Vagina (tissue), 2 donors: ENCODE data around the gene GAS7. TPM values are rescaled to one million over a fixed set of nuclear protein-coding genes. Genes with fewer than 3 reads are reported as not detected.

Experiments used
- DNase-seq, 2 donors: peaks; one replicate each; pipeline ENCODE4 v3.0.0-alpha.2; 2017; ENCODE audit errors: extremely low spot score in 2 of 2
- H3K27ac ChIP-seq: fragments of 200-600 bp; sonication (generic); one replicate; pipeline ENCODE4 v1.5.1; 2019
- H3K27me3 ChIP-seq: fragments of 200-600 bp; sonication (generic); one replicate; pipeline ENCODE4 v1.5.1; 2019
- H3K36me3 ChIP-seq, 2 donors: fragments of 200-600 bp; sonication (generic); one replicate each; pipeline ENCODE4 v1.5.1; 2017 to 2019
- H3K4me1 ChIP-seq: fragments of 200-600 bp; sonication (generic); one replicate; pipeline ENCODE4 v1.5.1; 2019
- H3K4me3 ChIP-seq, 2 donors: fragments of 200-600 bp; sonication (generic); 1 replicate in 1 of 2; 2 replicates in 1 of 2; pipeline ENCODE4 v1.5.1; 2016 to 2019
- H3K9me3 ChIP-seq: fragments of 200-600 bp; sonication (generic); one replicate; pipeline ENCODE4 v1.5.1; 2019
- POLR2A ChIP-seq, 2 donors: fragments of 450-650 bp; IDR thresholded peaks; one replicate each; pipeline ENCODE4 v1.6.1; 2017; ENCODE audit warnings: antibody characterized with exemption in 2 of 2, mild to moderate bottlenecking in 2 of 2, moderate library complexity in 2 of 2
- POLR2AphosphoS5 ChIP-seq, 2 donors: sonication (generic); formaldehyde crosslinking; IDR thresholded peaks; one replicate each; pipeline ENCODE4 v1.9.0; 2017; ENCODE audit warnings: antibody characterized with exemption in 2 of 2, mild to moderate bottlenecking in 2 of 2, low read depth in 1 of 2; ENCODE audit not compliant: insufficient read depth in 1 of 2
- intact Hi-C: fragments of 100-400 bp; cut with DNase I; formaldehyde crosslinking; loops from one replicate; pipeline ENCODE4 v1.15.1; 2023
- total RNA-seq: library from RNA; depleted of rRNA; stranded (reverse); fragments of >200 nt; gene quantifications from one replicate; pipeline ENCODE4 v1.2.3, GENCODE V29; 2016
- TF ChIP-seq, protein P1 (sequence below), 3 experiments: fragments of 450-650 bp in 2 of 3; fragments of 200-600 bp in 1 of 3; sonication (generic) in 1 of 3; IDR thresholded peaks; one replicate each; pipeline ENCODE4 v1.5.1; 2017 to 2019; ENCODE audit warnings: antibody characterized with exemption in 3 of 3, mild to moderate bottlenecking in 2 of 3, moderate library complexity in 2 of 3

The GAS7 gene
- total RNA-seq, 1 donor from 2014 or later, result 47.1 TPM

DNA sequence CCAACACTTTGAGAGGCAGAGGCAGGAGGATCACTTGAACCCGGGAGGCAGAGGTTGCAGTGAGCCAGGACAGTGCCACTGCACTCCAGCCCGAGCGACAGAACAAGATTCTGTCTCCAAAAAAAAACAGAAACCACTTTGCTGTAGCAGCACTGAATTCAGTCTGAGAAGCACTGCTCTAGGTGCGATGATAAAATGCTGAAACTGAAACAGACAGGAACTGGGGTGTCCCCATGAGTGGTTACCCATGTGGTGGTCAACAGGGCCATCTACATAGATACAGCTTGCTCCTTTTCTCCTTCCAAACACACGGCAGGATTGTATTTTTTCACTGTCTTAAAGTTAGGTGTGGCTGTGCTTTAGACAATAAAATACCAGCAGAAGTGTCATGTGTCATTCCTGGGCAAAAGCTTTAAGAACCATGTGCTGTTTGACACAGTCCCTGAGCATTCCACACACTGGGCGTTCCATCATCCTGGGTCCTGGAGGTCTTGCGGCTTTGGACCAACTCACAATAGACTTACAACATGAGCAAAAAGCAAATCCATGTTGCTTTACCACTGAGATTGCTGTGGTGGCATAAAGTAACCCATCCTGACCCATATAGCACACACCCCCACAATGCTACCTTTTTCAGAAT, 11.5 kb downstream of the GAS7 start:
- Histone ChIP-seq H3K27me3 (no peaks in the 10 kb centered on the region), H3K9me3 (no peaks in the 10 kb centered on the region), H3K36me3 (no peaks in the 10 kb centered on the region), H3K27ac (no peak overlapping the region), H3K4me1 (peaks cover 17% of the 10 kb centered on the region), H3K4me3 (no peak overlapping the region)
- TF ChIP-seq POLR2AphosphoS5 (IDR thresholded peaks at IDR 0.05; ENCODE audit: insufficient read depth in 1 of 2, low read depth in 1 of 2) (no peak), POLR2A (IDR thresholded peaks at IDR 0.05) (no peak)
- TF ChIP-seq, protein P1, sequence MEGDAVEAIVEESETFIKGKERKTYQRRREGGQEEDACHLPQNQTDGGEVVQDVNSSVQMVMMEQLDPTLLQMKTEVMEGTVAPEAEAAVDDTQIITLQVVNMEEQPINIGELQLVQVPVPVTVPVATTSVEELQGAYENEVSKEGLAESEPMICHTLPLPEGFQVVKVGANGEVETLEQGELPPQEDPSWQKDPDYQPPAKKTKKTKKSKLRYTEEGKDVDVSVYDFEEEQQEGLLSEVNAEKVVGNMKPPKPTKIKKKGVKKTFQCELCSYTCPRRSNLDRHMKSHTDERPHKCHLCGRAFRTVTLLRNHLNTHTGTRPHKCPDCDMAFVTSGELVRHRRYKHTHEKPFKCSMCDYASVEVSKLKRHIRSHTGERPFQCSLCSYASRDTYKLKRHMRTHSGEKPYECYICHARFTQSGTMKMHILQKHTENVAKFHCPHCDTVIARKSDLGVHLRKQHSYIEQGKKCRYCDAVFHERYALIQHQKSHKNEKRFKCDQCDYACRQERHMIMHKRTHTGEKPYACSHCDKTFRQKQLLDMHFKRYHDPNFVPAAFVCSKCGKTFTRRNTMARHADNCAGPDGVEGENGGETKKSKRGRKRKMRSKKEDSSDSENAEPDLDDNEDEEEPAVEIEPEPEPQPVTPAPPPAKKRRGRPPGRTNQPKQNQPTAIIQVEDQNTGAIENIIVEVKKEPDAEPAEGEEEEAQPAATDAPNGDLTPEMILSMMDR (IDR thresholded peaks at IDR 0.05), result no peak
- no peak for DNase-seq
- intact Hi-C loops, result no loop called here

DNA sequence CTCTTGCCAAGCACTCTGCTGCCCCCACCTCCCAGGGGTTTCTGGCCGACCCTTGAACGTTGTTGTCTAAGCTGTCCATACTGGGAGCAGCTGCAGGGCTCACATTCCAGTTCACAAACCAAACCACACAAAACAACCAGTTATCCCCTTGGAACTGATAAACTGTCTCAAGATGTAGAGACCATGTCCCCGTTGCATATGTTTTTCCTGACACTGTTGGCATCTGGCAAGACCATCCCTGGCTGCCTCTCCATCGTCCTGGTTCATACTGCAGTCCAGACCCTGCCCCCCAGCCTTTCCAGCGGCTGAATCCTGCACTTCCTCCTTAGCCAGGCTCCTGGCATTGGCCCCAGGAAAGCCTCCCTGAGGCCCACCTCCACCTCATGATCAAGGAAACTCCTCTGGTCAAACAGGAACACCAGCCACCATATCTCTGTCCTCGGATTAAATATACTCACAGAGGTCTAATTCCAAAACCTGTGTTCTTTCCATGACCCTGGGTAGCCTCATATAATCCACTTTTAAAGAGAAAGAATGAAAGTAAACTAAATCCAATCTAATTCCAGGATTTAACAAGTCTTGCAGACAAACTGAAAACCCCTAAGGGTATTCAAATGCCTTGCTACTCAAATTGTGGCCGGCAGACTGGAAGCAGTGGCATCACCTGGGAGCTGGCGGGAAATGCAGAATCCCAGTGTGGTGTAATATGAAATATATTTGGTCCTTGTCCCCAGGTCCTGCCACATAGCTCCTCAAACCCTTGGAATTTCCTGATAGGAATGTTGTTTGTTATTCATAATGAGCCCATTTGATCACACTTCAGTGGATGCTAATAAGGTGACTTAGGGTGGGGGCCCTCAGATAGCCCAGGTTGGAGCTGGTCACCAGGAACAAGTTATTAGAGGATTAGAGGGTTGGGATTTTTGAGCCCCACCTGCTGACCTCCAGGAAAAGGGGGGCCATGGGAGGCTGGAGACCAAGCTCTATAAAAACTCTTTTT, 14.2 kb downstream of the GAS7 start:
- no peak overlapping the region for H3K4me3 ChIP-seq
- intact Hi-C loops, result no loop called here

DNA sequence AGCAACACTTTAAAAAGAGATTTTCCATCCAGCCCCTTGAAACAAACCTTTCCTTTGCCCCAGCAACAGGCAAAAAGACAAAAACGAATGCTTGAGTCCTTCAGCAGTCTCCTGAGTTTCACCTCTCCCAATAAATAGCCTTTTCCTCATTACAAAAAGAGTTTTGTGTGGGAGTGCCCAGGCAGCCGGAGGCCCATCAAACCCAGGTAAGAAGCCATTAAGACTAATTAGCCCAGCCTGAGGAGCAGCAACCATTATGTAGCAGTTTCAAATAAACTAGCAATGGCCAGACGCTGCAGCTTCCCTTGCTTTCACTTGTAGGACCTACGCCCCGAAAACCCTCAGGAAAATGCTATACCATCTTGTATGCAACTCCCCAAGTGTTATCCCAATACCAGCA, 15.6 kb downstream of the GAS7 start:
- H3K27me3 ChIP-seq, result no peaks in the 10 kb centered on the region
- DNase-seq, result no peak
- TF ChIP-seq POLR2A (IDR thresholded peaks at IDR 0.05), result no peak
- TF ChIP-seq, protein P1 (IDR thresholded peaks at IDR 0.05), result no peak
- TF ChIP-seq POLR2AphosphoS5 (IDR thresholded peaks at IDR 0.05; ENCODE audit: insufficient read depth in 1 of 2, low read depth in 1 of 2), result no peak
- H3K9me3 ChIP-seq, result no peaks in the 10 kb centered on the region
- H3K4me1 ChIP-seq, result peaks cover 24% of the 10 kb centered on the region
- no peak overlapping the region for H3K4me3 ChIP-seq
- H3K27ac ChIP-seq, result no peak overlapping the region
- intact Hi-C loops, result no loop called here
- no peaks in the 10 kb centered on the region for H3K36me3 ChIP-seq

More for the DNA sequence above, 14.2 kb downstream of the GAS7 start:
- no peaks in the 10 kb centered on the region for H3K36me3 ChIP-seq
- H3K9me3 ChIP-seq, result no peaks in the 10 kb centered on the region
- DNase-seq, result no peak
- peaks cover 19% of the 10 kb centered on the region for H3K4me1 ChIP-seq
- TF ChIP-seq POLR2A (IDR thresholded peaks at IDR 0.05) (no peak), POLR2AphosphoS5 (IDR thresholded peaks at IDR 0.05; ENCODE audit: insufficient read depth in 1 of 2, low read depth in 1 of 2) (no peak)
- TF ChIP-seq, protein P1 (IDR thresholded peaks at IDR 0.05), result no peak
- no peak overlapping the region for H3K27ac ChIP-seq
- H3K27me3 ChIP-seq, result no peaks in the 10 kb centered on the region

DNA sequence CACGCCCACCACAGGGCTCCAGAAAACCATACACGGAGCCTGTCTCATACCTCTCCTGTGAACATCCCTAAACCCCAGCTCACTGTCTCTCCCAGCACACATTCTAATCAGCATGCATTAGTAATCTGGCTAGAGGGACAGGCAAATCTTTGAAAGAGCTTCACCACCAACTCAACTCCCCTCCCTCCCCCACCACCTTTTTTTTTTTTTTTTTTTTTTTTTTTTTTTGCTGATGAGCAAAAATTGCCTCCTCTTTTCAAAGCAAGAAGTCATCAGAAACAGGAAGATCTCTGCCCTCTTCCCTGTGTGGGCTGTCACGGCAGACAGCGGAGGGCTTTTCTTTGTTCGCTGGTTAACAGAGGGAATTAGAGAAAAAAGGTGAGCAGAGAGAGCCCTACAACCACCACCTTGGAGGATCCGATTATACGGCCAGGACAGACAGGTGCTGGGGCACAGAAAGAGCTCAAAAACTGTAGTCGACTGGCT, 19.9 kb downstream of the GAS7 start:
- Histone ChIP-seq H3K9me3 (no peaks in the 10 kb centered on the region), H3K36me3 (no peaks in the 10 kb centered on the region), H3K4me3 (no peak overlapping the region), H3K4me1 (peaks cover 18% of the 10 kb centered on the region), H3K27ac (no peak overlapping the region), H3K27me3 (no peaks in the 10 kb centered on the region)
- TF ChIP-seq, protein P1 (IDR thresholded peaks at IDR 0.05), result no peak
- TF ChIP-seq POLR2AphosphoS5 (IDR thresholded peaks at IDR 0.05; ENCODE audit: insufficient read depth in 1 of 2, low read depth in 1 of 2), result no peak
- no peak for TF ChIP-seq POLR2A (IDR thresholded peaks at IDR 0.05)
- no peak for DNase-seq
- intact Hi-C loops, result no loop called here
